Activated T-cell treated with anti-CD3 and anti-CD28 coated beads for 4 hours (primary cell): ENCODE data around the gene AMDHD1.
"Not testable (repeated sequence)": the region's sequence is repeated elsewhere in the genome, so short reads cannot be mapped to it uniquely, and the experiment has no call there.

Source experiments
- DNase-seq: peaks from one replicate; pipeline ENCODE4 v3.0.0-alpha.2; 2020

AMDHD1 gene

GRCh38 chr12:95966287-95966870, 23.2 kb downstream of the AMDHD1 start:
- DNase-seq: no peak

- DNase-seq: no peak
These were observed 24.2 kb downstream of the AMDHD1 start for GRCh38 chr12:95967301-95967700.

GRCh38 chr12:95969116-95969515, 26.0 kb downstream of the AMDHD1 start:
- not testable (repeated sequence) for DNase-seq

DNA sequence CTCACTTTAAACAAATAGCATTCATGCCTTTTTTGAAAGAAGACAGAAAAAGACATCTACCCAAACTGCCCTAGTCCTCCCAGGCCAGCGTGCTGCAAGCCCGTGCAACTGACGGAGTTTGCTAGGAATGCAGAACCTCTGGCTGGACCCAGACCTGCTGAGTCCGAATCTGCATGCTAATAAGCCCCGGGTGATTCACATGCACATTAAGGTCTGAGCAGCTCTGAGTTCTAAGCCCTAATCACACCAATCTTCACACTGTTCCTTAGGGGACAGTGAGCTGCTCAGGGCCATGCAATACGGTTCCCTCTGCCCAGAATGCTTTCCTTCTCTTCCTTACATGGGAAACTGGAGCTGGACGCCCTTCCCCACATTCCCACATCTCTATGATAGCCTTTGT, 27.8 kb downstream of the AMDHD1 start:
- no peak for DNase-seq

GRCh38 chr12:95972832-95973456, 29.8 kb downstream of the AMDHD1 start:
- no peak for DNase-seq

DNA sequence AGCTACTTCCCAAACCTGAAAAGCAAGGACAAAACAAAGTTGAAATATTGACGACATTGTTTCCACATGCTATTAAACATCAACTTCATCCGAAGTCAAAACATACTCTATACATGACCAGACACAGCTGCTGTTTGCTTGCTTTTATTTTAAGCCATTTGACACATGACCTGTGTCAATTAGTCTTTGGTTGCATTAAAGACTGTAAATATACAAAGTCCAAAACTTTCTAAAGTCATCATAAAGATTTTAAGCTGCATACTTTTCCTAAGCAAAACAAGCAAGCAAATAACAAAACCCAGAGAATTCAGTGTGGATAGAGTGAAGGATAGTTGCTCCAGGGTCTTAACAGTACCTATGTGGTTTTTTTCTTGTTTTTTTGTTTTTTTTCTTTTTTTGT, 31.2 kb downstream of the AMDHD1 start:
- no peak for DNase-seq

- no peak for DNase-seq
These were observed 32.4 kb downstream of the AMDHD1 start for GRCh38 chr12:95975491-95975890.

DNA sequence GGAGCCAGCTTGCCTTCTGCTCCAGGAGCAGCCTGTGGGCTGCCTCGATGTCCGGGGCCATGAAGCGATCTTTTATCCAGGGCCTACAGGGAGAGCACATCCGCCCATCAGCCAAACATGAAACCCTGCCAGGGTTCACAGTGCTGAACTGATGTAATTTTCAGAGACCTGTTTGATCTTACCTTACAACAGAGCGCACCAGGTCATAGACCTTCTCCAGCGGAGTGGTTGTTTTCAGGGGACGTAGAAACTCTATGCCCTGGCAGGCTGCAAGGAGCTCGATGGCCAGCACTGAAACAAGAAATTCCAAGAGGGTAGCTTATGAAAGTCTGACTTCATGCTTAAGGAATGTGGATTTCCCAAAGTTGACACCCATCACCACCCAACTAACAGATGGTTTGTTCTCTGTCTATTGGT, 33.3 kb downstream of the AMDHD1 start:
- no peak for DNase-seq

DNA sequence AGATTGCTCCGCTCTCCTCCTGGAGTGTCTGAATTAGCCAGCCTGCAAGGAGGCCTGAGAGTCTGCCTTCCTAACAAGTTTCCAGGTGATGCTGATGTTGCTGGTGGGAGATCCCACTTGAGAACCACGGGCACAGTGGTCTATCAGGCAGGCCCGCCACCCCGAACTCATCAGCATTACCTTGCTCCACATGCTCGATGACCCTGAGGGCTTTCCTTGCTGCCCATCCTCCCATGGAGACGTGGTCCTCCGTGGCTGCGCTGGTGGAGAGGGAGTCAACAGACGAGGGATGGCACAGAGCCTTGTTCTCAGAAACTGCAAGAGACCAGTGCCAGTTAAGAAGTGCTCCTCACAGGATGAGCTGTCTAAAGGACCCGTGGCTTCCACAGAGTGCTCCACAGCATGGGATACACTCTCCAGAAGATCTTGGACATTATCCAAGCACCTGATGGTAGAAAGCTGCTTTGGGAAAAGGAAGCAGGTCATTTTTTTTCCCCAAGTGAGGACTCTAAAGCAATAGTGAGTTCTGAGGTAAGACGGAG, 34.7 kb downstream of the AMDHD1 start:
- no peak for DNase-seq

DNA sequence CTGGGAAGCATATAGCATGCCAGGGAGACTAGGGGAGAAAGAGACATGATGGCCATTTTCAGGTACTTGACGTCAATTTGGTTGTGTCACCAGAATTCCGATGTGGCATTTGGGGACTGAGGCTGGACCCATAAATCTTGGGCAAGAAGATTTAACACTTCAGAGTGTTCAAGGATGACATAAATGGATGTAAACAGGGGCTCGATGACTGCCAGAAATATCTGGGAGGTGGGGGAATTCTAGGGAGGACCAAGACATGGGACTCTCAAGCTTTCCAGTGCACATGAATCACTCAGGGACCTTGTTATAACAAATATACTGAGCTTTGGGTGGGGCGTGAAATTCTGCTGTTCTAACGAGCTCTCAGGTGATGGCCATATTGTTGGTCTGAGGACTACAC, 35.2 kb downstream of the AMDHD1 start:
- no peak for DNase-seq

- no peak for DNase-seq
These were observed 35.6 kb downstream of the AMDHD1 start for GRCh38 chr12:95978774-95979173.

- no peak for DNase-seq
These were observed 37.3 kb downstream of the AMDHD1 start for GRCh38 chr12:95980437-95980836.

DNA sequence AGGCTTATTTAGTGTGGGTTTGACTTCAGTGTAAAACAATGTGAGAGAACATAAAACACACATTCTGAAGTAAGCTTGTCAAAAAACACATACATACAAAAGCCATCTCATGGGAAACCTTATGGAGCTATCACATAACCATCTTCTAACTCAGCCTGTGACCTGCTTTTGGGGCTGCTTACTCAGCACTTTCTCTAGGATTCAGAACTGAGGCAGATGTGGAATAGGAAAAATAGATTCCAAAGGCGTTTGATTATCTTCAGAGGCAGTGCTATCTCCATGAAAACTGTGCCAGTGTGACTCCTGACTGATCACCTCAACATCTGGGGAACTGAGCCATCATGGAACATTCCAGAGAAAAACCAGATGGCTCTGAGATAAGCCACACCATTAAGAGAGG, 39.5 kb downstream of the AMDHD1 start:
- no peak for DNase-seq

DNA sequence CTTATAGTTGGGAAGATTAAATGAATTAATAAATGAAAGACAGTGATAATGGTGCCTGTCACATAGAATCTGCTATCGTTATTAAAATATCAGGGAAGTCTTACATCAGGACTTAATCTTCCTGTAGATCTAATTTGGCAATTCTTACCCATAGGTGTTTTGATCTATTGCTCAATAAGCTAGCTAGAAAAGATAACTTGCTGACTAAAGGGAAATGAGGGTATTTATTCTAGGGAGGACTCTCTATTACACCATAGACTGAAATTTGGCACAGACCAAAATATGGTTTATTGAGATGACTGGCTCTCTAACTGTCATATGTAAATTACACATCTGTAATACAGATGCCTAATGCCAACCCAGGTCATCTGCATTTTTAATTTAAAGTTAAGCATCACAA, 41.6 kb downstream of the AMDHD1 start:
- DNase-seq: no peak

- no peak for DNase-seq
These were observed 43.8 kb downstream of the AMDHD1 start for GRCh38 chr12:95986635-95987570.

GRCh38 chr12:95988506-95989275, 45.6 kb downstream of the AMDHD1 start:
- no peak for DNase-seq

DNA sequence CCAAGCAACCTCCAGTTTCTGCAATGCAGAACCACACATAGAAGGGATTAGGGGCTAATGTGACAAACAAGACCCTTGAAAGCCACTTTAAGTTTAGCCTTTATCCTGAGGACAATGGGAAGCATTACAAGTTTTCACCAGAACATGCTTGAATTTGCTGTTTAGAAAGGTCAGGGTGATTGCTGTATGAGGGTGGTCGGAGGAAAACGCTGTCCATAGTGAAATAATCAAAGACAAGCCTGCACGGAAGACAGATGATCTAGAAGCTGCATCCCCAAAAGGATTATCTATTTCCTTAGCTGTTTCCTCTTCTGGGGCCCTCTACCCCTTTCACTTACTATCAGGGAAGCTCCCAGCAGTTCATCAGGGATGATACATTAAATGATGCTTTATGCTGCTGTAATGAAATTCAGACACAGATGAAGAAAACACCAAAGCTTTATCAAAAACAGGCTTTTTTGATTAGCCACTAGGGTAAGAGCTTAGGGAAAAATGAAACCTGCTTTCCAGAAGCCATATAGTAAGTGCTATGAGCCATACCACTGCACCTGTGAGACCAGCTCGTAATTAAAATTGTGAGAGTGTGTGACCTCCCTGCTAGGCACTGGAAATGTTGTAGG, 46.5 kb downstream of the AMDHD1 start:
- DNase-seq: no peak

DNA sequence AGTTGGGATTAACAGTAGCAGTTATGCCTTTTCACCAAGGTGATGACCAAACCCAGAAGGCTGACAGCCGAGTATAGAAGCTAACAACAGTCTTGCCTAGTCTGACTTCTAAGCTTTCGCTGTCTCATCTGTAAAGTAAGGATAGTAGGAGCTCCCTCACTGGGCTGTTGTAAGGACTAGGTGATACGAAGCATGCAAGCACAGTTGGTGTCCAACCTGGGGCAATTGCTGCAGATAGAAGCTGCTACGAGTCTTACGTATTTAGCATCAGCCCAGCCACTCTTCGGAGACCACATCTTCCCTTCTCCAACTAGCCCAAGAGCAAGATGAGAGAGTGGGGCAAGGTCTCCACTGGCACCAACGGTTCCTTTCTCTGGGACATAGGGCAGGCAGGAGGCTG, 47.0 kb downstream of the AMDHD1 start:
- DNase-seq: no peak

DNA sequence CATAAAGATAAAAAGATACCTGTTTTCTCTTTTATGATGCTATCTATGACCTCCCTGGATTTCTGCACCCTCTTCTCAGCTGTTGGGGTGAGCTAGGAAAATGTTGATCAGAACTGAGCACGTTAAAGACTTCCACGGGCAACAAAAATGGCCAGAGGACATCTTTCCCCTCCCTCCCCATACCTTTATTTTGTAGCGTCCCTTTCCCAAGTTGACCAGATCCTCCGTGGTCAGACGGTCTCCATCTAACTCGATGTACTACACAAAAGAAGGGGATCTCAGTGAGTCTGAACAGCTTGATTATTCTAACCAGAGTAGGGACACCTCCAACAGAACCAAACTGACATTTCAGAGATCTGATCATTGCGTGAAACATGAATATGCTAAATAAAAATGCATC, 50.8 kb downstream of the AMDHD1 start:
- no peak for DNase-seq

- no peak for DNase-seq
These were observed 51.3 kb downstream of the AMDHD1 start for GRCh38 chr12:95994476-95994875.

DNA sequence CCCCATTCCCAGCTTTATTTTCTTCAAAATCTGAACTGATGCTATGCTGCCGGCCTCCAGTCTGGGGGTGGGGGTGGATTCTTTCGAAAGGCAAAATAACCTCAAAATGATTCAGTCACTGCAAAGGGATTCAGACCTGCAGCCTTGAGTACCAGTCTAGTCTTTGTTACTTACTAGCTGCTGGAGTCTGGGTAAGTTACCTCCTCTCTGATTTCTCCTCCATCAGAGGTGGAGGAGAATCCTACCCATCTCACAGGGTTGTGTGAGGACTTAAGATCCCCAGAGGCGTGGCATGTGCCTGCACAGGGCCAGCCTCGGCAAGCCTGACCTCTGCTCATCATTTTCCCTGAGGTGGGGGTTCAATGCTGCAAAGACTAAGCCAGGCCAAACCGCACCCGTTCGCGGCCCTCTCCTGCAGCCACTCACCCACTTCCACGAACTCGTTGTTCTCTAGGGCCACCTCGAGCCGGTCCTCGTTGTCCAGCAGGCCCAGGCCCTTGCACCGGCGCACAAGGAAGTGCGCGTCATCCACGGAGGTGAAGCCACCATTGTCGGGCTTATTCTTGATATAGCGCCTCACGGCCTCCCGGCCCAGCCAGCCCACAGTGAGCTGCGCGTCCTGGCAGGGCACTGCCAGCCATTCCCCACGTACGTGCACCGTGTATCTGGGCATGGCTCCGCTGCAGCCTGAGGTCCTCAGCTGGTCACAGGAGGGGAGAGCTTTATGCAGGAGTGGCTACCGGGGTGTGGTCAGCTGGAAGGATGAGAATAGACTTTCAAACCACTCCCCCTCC, 52.3 kb downstream of the AMDHD1 start:
- no peak for DNase-seq
